Endothelial cell of umbilical vein (primary cell): ENCODE measurements around the gene PLEKHJ1. TPM values are rescaled to one million over a fixed set of nuclear protein-coding genes. Genes with fewer than 3 reads are reported as not detected.

Experiments used
- BruUV-seq: library from RNA; stranded (reverse); fragments of 400-500 nt; replicated peaks from 2 replicates; lab custom pipeline; 2021; lab: Mats Ljungman, UMichigan
- CTCF ChIA-PET: fragments of 300-600, 350-600 bp; sonication (Branson Sonifier 250); formaldehyde crosslinking; loops from one replicate; lab custom pipeline; 2021; ENCODE audit warnings: antibody characterized with exemption, inconsistent platforms; lab: Charles Lee
- POLR2A ChIA-PET: fragments of 300-600, 350-600 bp; sonication (Branson Sonifier 250); formaldehyde crosslinking; loops from one replicate; lab custom pipeline; 2021; ENCODE audit warnings: antibody characterized with exemption, inconsistent platforms; lab: Charles Lee
- DNase-seq: peaks from one replicate; pipeline ENCODE4 v3.0.0-alpha.2; 2011; ENCODE audit warnings: low read depth, low spot score
- FAIRE-seq: peaks from 2 replicates; lab custom pipeline; 2011; peaks lifted over from hg19 to GRCh38; lab: Jason Lieb, UNC
- H2AFZ ChIP-seq: 2 replicates; pipeline ENCODE4 v1.6.0; 2012; ENCODE audit warnings: low read depth, low read length, control low read depth, inconsistent platforms
- H3K27ac ChIP-seq: 2 replicates; pipeline ENCODE4 v1.5.1; 2011; ENCODE audit warnings: low read depth, mild to moderate bottlenecking, control low read depth, low read length, moderate library complexity; ENCODE audit not compliant: insufficient read depth
- H3K27me3 ChIP-seq, 2 experiments: 2 replicates each; pipeline versions ENCODE4 v1.6.0 to v1.6.1; 2011; ENCODE audit warnings: low read length in 2 of 2, mixed read lengths in 1 of 2; ENCODE audit not compliant: control insufficient read depth in 2 of 2, insufficient read depth in 2 of 2
- H3K36me3 ChIP-seq, 2 experiments: 2 replicates in 1 of 2; 3 replicates in 1 of 2; pipeline ENCODE4 v1.5.1; 2011; ENCODE audit warnings: low read length in 2 of 2, mild to moderate bottlenecking in 1 of 2, moderate library complexity in 1 of 2; ENCODE audit not compliant: control insufficient read depth in 2 of 2, insufficient read depth in 2 of 2; ENCODE audit errors: extremely low read depth in 1 of 2
- H3K4me1 ChIP-seq: 3 replicates; pipeline ENCODE4 v1.5.1; 2011; ENCODE audit warnings: mild to moderate bottlenecking, low read length; ENCODE audit not compliant: control insufficient read depth, insufficient read depth; ENCODE audit errors: extremely low read depth
- H3K4me2 ChIP-seq: 2 replicates; pipeline ENCODE4 v1.6.1; 2011; ENCODE audit warnings: low read length, control low read depth, mixed read lengths; ENCODE audit not compliant: insufficient read depth
- H3K4me3 ChIP-seq, 3 experiments: fragments of 200-600 bp in 1 of 3; sonication (generic), shearing (Covaris generic) in 1 of 3; replicated peaks in 1 of 3; 2 replicates each; pipeline ENCODE4 v1.5.1; 2011 to 2016; ENCODE audit warnings: control low read depth in 3 of 3, low read length in 3 of 3, mild to moderate bottlenecking in 2 of 3, inconsistent platforms in 1 of 3, low read depth in 1 of 3, moderate library complexity in 1 of 3; ENCODE audit not compliant: insufficient read depth in 1 of 3
- H3K79me2 ChIP-seq: 2 replicates; pipeline ENCODE4 v1.6.0; 2012; ENCODE audit warnings: low read length, inconsistent platforms; ENCODE audit not compliant: control insufficient read depth, insufficient read depth
- H3K9ac ChIP-seq: replicated peaks from 2 replicates; pipeline ENCODE3; 2011; ENCODE audit warnings: low read length, control low read depth; ENCODE audit not compliant: insufficient read depth; ENCODE audit errors: extremely low read depth
- H3K9me1 ChIP-seq: replicated peaks from 3 replicates; pipeline ENCODE4 v1.6.0; 2011; ENCODE audit warnings: mild to moderate bottlenecking, low read length; ENCODE audit not compliant: control insufficient read depth, insufficient read depth; ENCODE audit errors: extremely low read depth
- H3K9me3 ChIP-seq: replicated peaks from 2 replicates; pipeline ENCODE4 v1.5.1; 2012; ENCODE audit warnings: low read length, inconsistent platforms; ENCODE audit not compliant: control insufficient read depth, insufficient read depth
- H4K20me1 ChIP-seq: replicated peaks from 2 replicates; pipeline ENCODE3; 2011; ENCODE audit warnings: mild to moderate bottlenecking, low read length; ENCODE audit not compliant: control insufficient read depth, insufficient read depth; ENCODE audit errors: extremely low read depth
- CTCF ChIP-seq, 2 donors: IDR thresholded peaks; 1 replicate in 1 of 2; 2 replicates in 1 of 2; pipeline ENCODE4 v1.5.1; 2011; ENCODE audit warnings: low read length in 2 of 2, mild to moderate bottlenecking in 2 of 2, moderate library complexity in 2 of 2, control low read depth in 1 of 2, inconsistent platforms in 1 of 2, low read depth in 1 of 2; ENCODE audit not compliant: insufficient read depth in 1 of 2; ENCODE audit errors: extremely low read depth in 1 of 2
- FOS ChIP-seq: IDR thresholded peaks from 2 replicates; pipeline ENCODE4 v1.6.1; 2011; ENCODE audit warnings: mild to moderate bottlenecking, low read length, moderate library complexity, borderline replicate concordance; ENCODE audit not compliant: insufficient read depth
- POLR2A ChIP-seq: IDR thresholded peaks from 2 replicates; pipeline ENCODE4 v1.6.1; 2012; ENCODE audit warnings: low read depth, mild to moderate bottlenecking, control low read depth, low read length
- POLR2AphosphoS5 ChIP-seq: IDR thresholded peaks from 2 replicates; pipeline ENCODE4 v1.6.1; 2012; ENCODE audit warnings: low read depth, mild to moderate bottlenecking, control low read depth, low read length, moderate library complexity; ENCODE audit not compliant: insufficient read depth
- dilution Hi-C: fragments of 300-500 bp; cut with MboI; formaldehyde crosslinking; loops from one replicate; pipeline ENCODE4 v1.15.0; 2019; ENCODE audit warnings: low sequenced_read_pairs; ENCODE audit not compliant: extremely low pct_ligation_motif_present
- intact Hi-C: fragments of 100-400 bp; cut with micrococcal nuclease; formaldehyde crosslinking; loops from one replicate; pipeline ENCODE4 v1.10.0; 2022
- polyA plus RNA-seq, 4 experiments: library from polyadenylated mRNA; depleted of rRNA in 3 of 4; stranded (reverse) in 3 of 4; unstranded in 1 of 4; fragments of >200 nt; gene quantifications; 2 replicates each; pipeline versions ENCODE4 v1.2.1 to v1.2.3, GENCODE V29; 2011 to 2012; ENCODE audit warnings: missing spikeins in 1 of 4
- total RNA-seq: library from RNA; stranded (reverse); gene quantifications from 2 replicates; pipeline ENCODE4 v1.2.3, GENCODE V29; 2021

PLEKHJ1 gene
- total and polyA plus RNA-seq, 2 donors (not counting 3 experiments of a cell fraction or from before 2014, with no cell fraction given), result 82.4 to 115 TPM

- Histone ChIP-seq H2AFZ (no peak overlapping the region), H3K9me1 (no peaks in the 10 kb centered on the region), H3K9ac (no peak overlapping the region), H3K4me1 (peaks cover 4% of the 10 kb centered on the region), H3K4me3 (no peak overlapping the region), H3K36me3 (peaks cover 0 to 40% of the 10 kb centered on the region in 2 experiments), H3K4me2 (no peak overlapping the region), H3K79me2 (peaks cover 21% of the 10 kb centered on the region), H3K27ac (no peak overlapping the region), H3K9me3 (no peaks in the 10 kb centered on the region), H4K20me1 (no peaks in the 10 kb centered on the region), H3K27me3 (no peaks in the 10 kb centered on the region)
- dilution Hi-C loops, result no loop called here
- TF ChIP-seq POLR2AphosphoS5, result peak; percentile 2
- no peak for TF ChIP-seq CTCF (IDR thresholded peaks at IDR 0.05; ENCODE audit: extremely low read depth in 1 of 2, insufficient read depth in 1 of 2, low read depth in 1 of 2, low read length in 2 of 2)
- DNase-seq (no peak), FAIRE-seq (no peak)
- intact Hi-C loops, result no loop called here
- POLR2A ChIA-PET, result no interaction called here
- CTCF ChIA-PET, result interaction anchor here (1.9 to 3.0 kb wide), 2 partner anchors 9 to 74 kb away, joined by 4 to 17 read pairs; no protein-coding TSS in a partner anchor
- TSS peak; percentile 7 for BruUV-seq
Measured at GRCh38 chr19:2230033-2230531, 6.0 kb downstream of the PLEKHJ1 start.

- DNase-seq, result no peak
- dilution Hi-C loops, result no loop called here
- no peaks in the 10 kb centered on the region for H3K4me1 ChIP-seq
- no TSS peak for BruUV-seq
- H3K27ac ChIP-seq, result no peak overlapping the region
- TF ChIP-seq POLR2A (peak; percentile 33), POLR2AphosphoS5 (peak; percentile 10), FOS (no peak)
- FAIRE-seq, result no peak
- peaks cover 2 to 40% of the 10 kb centered on the region in 2 experiments for H3K36me3 ChIP-seq
- no peak overlapping the region for H3K4me3 ChIP-seq
- no peak overlapping the region for H3K9ac ChIP-seq
- ChIA-PET POLR2A (no interaction called here), CTCF (interaction anchor here (1.9 to 3.0 kb wide), 2 partner anchors 8 to 74 kb away, joined by 4 to 17 read pairs; no protein-coding TSS in a partner anchor)
- H3K9me1 ChIP-seq, result no peaks in the 10 kb centered on the region
- no peaks in the 10 kb centered on the region for H4K20me1 ChIP-seq
- H3K9me3 ChIP-seq, result no peaks in the 10 kb centered on the region
- no peak overlapping the region for H3K4me2 ChIP-seq
- H3K79me2 ChIP-seq, result peaks cover 15% of the 10 kb centered on the region
- no peak overlapping the region for H2AFZ ChIP-seq
- no peaks in the 10 kb centered on the region for H3K27me3 ChIP-seq
- intact Hi-C loops, result no loop called here
Measured at GRCh38 chr19:2229103-2230032, 6.8 kb downstream of the PLEKHJ1 start.
